HepG2 (cell line): ENCODE results near the gene ELOVL5.

Experiments used
- CAMTA2 ChIP-seq: sonication (generic); formaldehyde crosslinking; IDR thresholded peaks from 2 replicates; pipeline ENCODE4 v1.4.0; 2020; ENCODE audit warnings: mild to moderate bottlenecking, missing genetic modification reagents, borderline replicate concordance
- CHCHD3 ChIP-seq: sonication (generic); formaldehyde crosslinking; IDR thresholded peaks from 2 replicates; pipeline ENCODE4 v1.8.0; 2022; ENCODE audit warnings: mild to moderate bottlenecking, missing genetic modification reagents, moderate library complexity
- THYN1 ChIP-seq: sonication (generic); formaldehyde crosslinking; IDR thresholded peaks from 2 replicates; pipeline ENCODE4 v1.8.1; 2023; ENCODE audit warnings: low read depth, mild to moderate bottlenecking, moderate library complexity, missing genetic modification reagents, borderline replicate concordance
- TF ChIP-seq, protein P1 (sequence below): sonication (generic); formaldehyde crosslinking; IDR thresholded peaks from 2 replicates; pipeline ENCODE4 v1.4.0; 2020; ENCODE audit warnings: missing genetic modification reagents
- TF ChIP-seq, protein P2 (sequence below): IDR thresholded peaks from 2 replicates; pipeline ENCODE4 v1.6.1; 2016; ENCODE audit warnings: mild to moderate bottlenecking, missing biosample characterization, missing genetic modification reagents
- TF ChIP-seq, protein P3 (sequence below): sonication (generic); formaldehyde crosslinking; IDR thresholded peaks from 2 replicates; pipeline ENCODE4 v1.4.0; 2020; ENCODE audit warnings: mild to moderate bottlenecking, missing genetic modification reagents
- TF ChIP-seq, protein P4 (sequence below): sonication (generic); formaldehyde crosslinking; IDR thresholded peaks from 2 replicates; pipeline ENCODE4 v1.5.0; 2020; ENCODE audit warnings: missing genetic modification reagents, mild to moderate bottlenecking, borderline replicate concordance

GRCh38 chr6:53257533-53257932 is 91.2 kb downstream of the ELOVL5 start:
- TF ChIP-seq THYN1 (CRISPR knock-in tag) (no peak), CHCHD3 (no peak), CAMTA2 (CRISPR knock-in tag) (no peak)
- TF ChIP-seq, protein P1, sequence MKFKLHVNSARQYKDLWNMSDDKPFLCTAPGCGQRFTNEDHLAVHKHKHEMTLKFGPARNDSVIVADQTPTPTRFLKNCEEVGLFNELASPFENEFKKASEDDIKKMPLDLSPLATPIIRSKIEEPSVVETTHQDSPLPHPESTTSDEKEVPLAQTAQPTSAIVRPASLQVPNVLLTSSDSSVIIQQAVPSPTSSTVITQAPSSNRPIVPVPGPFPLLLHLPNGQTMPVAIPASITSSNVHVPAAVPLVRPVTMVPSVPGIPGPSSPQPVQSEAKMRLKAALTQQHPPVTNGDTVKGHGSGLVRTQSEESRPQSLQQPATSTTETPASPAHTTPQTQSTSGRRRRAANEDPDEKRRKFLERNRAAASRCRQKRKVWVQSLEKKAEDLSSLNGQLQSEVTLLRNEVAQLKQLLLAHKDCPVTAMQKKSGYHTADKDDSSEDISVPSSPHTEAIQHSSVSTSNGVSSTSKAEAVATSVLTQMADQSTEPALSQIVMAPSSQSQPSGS (CRISPR knock-in tag), result no peak
- TF ChIP-seq, protein P2, sequence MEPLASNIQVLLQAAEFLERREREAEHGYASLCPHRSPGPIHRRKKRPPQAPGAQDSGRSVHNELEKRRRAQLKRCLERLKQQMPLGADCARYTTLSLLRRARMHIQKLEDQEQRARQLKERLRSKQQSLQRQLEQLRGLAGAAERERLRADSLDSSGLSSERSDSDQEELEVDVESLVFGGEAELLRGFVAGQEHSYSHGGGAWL (CRISPR knock-in tag), result no peak
- TF ChIP-seq, protein P3, sequence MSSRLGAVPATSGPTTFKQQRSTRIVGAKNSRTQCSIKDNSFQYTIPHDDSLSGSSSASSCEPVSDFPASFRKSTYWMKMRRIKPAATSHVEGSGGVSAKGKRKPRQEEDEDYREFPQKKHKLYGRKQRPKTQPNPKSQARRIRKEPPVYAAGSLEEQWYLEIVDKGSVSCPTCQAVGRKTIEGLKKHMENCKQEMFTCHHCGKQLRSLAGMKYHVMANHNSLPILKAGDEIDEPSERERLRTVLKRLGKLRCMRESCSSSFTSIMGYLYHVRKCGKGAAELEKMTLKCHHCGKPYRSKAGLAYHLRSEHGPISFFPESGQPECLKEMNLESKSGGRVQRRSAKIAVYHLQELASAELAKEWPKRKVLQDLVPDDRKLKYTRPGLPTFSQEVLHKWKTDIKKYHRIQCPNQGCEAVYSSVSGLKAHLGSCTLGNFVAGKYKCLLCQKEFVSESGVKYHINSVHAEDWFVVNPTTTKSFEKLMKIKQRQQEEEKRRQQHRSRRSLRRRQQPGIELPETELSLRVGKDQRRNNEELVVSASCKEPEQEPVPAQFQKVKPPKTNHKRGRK (CRISPR knock-in tag), result no peak
- TF ChIP-seq, protein P4, sequence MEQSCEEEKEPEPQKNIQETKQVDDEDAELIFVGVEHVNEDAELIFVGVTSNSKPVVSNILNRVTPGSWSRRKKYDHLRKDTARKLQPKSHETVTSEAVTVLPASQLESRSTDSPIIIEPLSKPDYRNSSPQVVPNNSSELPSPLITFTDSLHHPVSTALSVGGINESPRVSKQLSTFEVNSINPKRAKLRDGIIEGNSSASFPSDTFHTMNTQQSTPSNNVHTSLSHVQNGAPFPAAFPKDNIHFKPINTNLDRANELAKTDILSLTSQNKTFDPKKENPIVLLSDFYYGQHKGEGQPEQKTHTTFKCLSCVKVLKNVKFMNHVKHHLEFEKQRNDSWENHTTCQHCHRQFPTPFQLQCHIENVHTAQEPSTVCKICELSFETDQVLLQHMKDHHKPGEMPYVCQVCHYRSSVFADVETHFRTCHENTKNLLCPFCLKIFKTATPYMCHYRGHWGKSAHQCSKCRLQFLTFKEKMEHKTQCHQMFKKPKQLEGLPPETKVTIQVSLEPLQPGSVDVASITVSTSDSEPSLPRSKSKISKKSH (CRISPR knock-in tag), result no peak
